H1 (cell line): ENCODE results near the gene SLC23A2. TPM values are rescaled to one million over a fixed set of nuclear protein-coding genes. Genes with fewer than 3 reads are reported as not detected.

Experiments
- BCL11A ChIP-seq, 2 experiments: IDR thresholded peaks; one replicate each; pipeline ENCODE4 v1.6.1; 2011; ENCODE audit warnings: low read depth in 2 of 2, low read length in 2 of 2, mild to moderate bottlenecking in 2 of 2
- EP300 ChIP-seq, 2 experiments: IDR thresholded peaks; 1 replicate in 1 of 2; 2 replicates in 1 of 2; pipeline ENCODE4 v1.6.1; 2011 to 2012; ENCODE audit warnings: low read depth in 2 of 2, low read length in 2 of 2, mild to moderate bottlenecking in 2 of 2, borderline replicate concordance in 1 of 2, inconsistent platforms in 1 of 2, moderate library complexity in 1 of 2
- KDM4A ChIP-seq: IDR thresholded peaks from one replicate; pipeline ENCODE4 v1.7.1; 2012; ENCODE audit warnings: low read depth, mild to moderate bottlenecking, moderate library complexity, low read length, inconsistent platforms; ENCODE audit not compliant: severe bottlenecking
- POLR2AphosphoS5 ChIP-seq: IDR thresholded peaks from 2 replicates; pipeline ENCODE4 v1.6.1; 2011; ENCODE audit warnings: low read depth, low read length
- SP1 ChIP-seq: IDR thresholded peaks from 2 replicates; pipeline ENCODE4 v1.6.1; 2011; ENCODE audit warnings: low read depth, low read length
- TAF7 ChIP-seq: optimal IDR thresholded peaks from 2 replicates; pipeline ENCODE3; 2011; ENCODE audit warnings: low read depth, mild to moderate bottlenecking, inconsistent platforms, low read length, moderate library complexity, borderline replicate concordance
- polyA plus RNA-seq, 7 experiments: library from polyadenylated mRNA; depleted of rRNA in 3 of 7; stranded (reverse) in 5 of 7; unstranded in 2 of 7; fragments of >200 nt in 5 of 7; fragments of 200-250 nt in 2 of 7; gene quantifications; 1 replicate in 5 of 7; 2 replicates in 1 of 7; 4 replicates in 1 of 7; pipeline versions ENCODE4 v1.2.1 to v1.2.3, GENCODE V29; 2011 to 2013; ENCODE audit warnings: missing spikeins in 2 of 7, mixed read lengths in 2 of 7
- total RNA-seq: library from RNA; stranded (reverse); fragmentation: NEBNext Ultra II Directional; extraction: Animal tissue kit (Norgen Biotek cat#: 25700); gene quantifications from 2 replicates; pipeline ENCODE4 v1.2.1, GENCODE V29; 2021
- TF ChIP-seq, protein P1 (sequence below): IDR thresholded peaks from 2 replicates; pipeline ENCODE4 v1.6.1; 2012; ENCODE audit warnings: inconsistent platforms

The SLC23A2 gene
- total and polyA plus RNA-seq, 2 of the 8 experiments (the other 6 are each of a cell fraction or from before 2014, with no cell fraction given), result 17.0 to 18.6 TPM

DNA sequence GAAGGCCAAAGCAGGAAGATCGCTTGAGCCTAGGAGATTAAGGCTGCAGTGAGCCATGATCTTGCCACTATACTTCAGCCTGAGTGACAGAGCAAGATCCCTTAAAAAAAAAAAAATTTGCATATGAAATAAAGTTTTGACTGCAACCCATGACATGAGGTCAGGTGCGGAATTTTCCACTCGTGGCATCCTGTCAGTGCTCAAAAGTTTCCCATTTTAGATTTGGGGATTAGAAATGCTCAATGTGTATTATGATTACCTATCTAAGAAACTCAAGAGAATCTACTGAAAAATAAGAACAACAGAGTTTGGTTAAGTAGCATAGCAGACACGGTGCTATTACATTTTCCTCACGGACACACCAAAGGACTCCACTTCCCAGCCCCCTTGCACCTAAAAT, 11.7 kb downstream of the SLC23A2 start (continued):
- TF ChIP-seq EP300 (IDR thresholded peaks at IDR 0.05; ENCODE audit: borderline replicate concordance in 1 of 2, low read depth in 2 of 2, low read length in 2 of 2) (no peak), SP1 (no peak), TAF7 (no peak), POLR2AphosphoS5 (no peak), KDM4A (no peak), BCL11A (IDR thresholded peaks at IDR 0.05; ENCODE audit: low read depth in 2 of 2, low read length in 2 of 2) (no peak)
- TF ChIP-seq, protein P1, sequence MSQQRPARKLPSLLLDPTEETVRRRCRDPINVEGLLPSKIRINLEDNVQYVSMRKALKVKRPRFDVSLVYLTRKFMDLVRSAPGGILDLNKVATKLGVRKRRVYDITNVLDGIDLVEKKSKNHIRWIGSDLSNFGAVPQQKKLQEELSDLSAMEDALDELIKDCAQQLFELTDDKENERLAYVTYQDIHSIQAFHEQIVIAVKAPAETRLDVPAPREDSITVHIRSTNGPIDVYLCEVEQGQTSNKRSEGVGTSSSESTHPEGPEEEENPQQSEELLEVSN, result no peak
